ENCODE results near the gene POMGNT1.

The POMGNT1 gene

GRCh38 chr1:46183079-46183847 lies 15.0 kb downstream of the POMGNT1 start (continued):
- no peak for TF ChIP-seq BCL6B (tag by site-specific recombination; IDR thresholded peaks at IDR 0.05)
- TF ChIP-seq PATZ1 (tag by site-specific recombination; IDR thresholded peaks at IDR 0.05), result no peak
- peak; percentile 87 for TF ChIP-seq ZNF184 (tag by site-specific recombination; IDR thresholded peaks at IDR 0.05)
- no peak for TF ChIP-seq CTCF (tag by site-specific recombination; IDR thresholded peaks at IDR 0.05)
- TF ChIP-seq ZNF274 (IDR thresholded peaks at IDR 0.05; ENCODE audit: low read length), result no peak
- no peak for TF ChIP-seq ZNF274 (tag by site-specific recombination; IDR thresholded peaks at IDR 0.05; ENCODE audit: borderline replicate concordance)
- TF ChIP-seq KLF8 (tag by site-specific recombination; IDR thresholded peaks at IDR 0.05), result no peak
- no peak for TF ChIP-seq ZFP69B (tag by site-specific recombination; IDR thresholded peaks at IDR 0.05)
- peak; percentile 67 for TF ChIP-seq SCRT2 (tag by site-specific recombination; IDR thresholded peaks at IDR 0.05)
- TF ChIP-seq BCL11B (tag by site-specific recombination; IDR thresholded peaks at IDR 0.05; ENCODE audit: low read depth), result no peak
- TF ChIP-seq KLF16 (tag by site-specific recombination; IDR thresholded peaks at IDR 0.05), result no peak
- TF ChIP-seq HOXC10 (CRISPR knock-in tag; IDR thresholded peaks at IDR 0.05), result no peak
- 0 out of 2 replicates have a peak, but pooled peaks have one; percentile 41 for TF ChIP-seq ZNF362 (tag by site-specific recombination; IDR thresholded peaks at IDR 0.05)
- no peak for TF ChIP-seq ZNF670 (tag by site-specific recombination; IDR thresholded peaks at IDR 0.05; ENCODE audit: low read depth)
- no peak for TF ChIP-seq ZNF837 (tag by site-specific recombination; IDR thresholded peaks at IDR 0.05)
- TF ChIP-seq SP7 (tag by site-specific recombination; IDR thresholded peaks at IDR 0.05), result peak; percentile 30; the same call in 1 of the 2 replicates
- TF ChIP-seq TRIM28 (IDR thresholded peaks at IDR 0.05; ENCODE audit: borderline replicate concordance, low read length), result no peak
- no peak for TF ChIP-seq WT1 (tag by site-specific recombination; IDR thresholded peaks at IDR 0.05)
- no peak for TF ChIP-seq ZNF266 (tag by site-specific recombination; IDR thresholded peaks at IDR 0.05; ENCODE audit: low read depth)
- 0 out of 2 replicates have a peak, but pooled peaks have one; percentile 38 for TF ChIP-seq ZXDB (tag by site-specific recombination; IDR thresholded peaks at IDR 0.05)
- no peak for TF ChIP-seq ATF2 (tag by site-specific recombination; IDR thresholded peaks at IDR 0.05; ENCODE audit: low read depth)
- TF ChIP-seq MZF1 (tag by site-specific recombination; IDR thresholded peaks at IDR 0.05; ENCODE audit: borderline replicate concordance), result no peak
- TF ChIP-seq ZNF777 (tag by site-specific recombination; IDR thresholded peaks at IDR 0.05; ENCODE audit: borderline replicate concordance), result no peak
- no peak for TF ChIP-seq ZBTB7A (tag by site-specific recombination; IDR thresholded peaks at IDR 0.05; ENCODE audit: low read depth)
- no peak for TF ChIP-seq ZNF174 (tag by site-specific recombination; IDR thresholded peaks at IDR 0.05)
- 0 out of 2 replicates have a peak, but pooled peaks have one; percentile 32 for TF ChIP-seq ZNF629 (tag by site-specific recombination; IDR thresholded peaks at IDR 0.05)
- no peak for TF ChIP-seq ZNF221 (tag by site-specific recombination; IDR thresholded peaks at IDR 0.05; ENCODE audit: borderline replicate concordance)
- TF ChIP-seq ZNF202 (tag by site-specific recombination; IDR thresholded peaks at IDR 0.05; ENCODE audit: borderline replicate concordance), result no peak
- TF ChIP-seq ZNF560 (tag by site-specific recombination; IDR thresholded peaks at IDR 0.05; ENCODE audit: borderline replicate concordance), result no peak
- no peak for TF ChIP-seq EGR2 (tag by site-specific recombination; IDR thresholded peaks at IDR 0.05; ENCODE audit: low read depth)
- no peak for TF ChIP-seq FEZF1 (tag by site-specific recombination; IDR thresholded peaks at IDR 0.05)
- no peak for TF ChIP-seq ZNF2 (tag by site-specific recombination; IDR thresholded peaks at IDR 0.05)
- TF ChIP-seq ZNF335 (tag by site-specific recombination; conservative IDR thresholded peaks at IDR 0.05), result peak; percentile 87
- TF ChIP-seq ZNF37A (tag by site-specific recombination; IDR thresholded peaks at IDR 0.05), result no peak
- no peak for TF ChIP-seq ZNF514 (tag by site-specific recombination; IDR thresholded peaks at IDR 0.05)
